ENCODE data around the gene C4B. TPM values are rescaled to one million over a fixed set of nuclear protein-coding genes. Genes with fewer than 3 reads are reported as not detected.
A peak's percentile ranks its signal among the peaks of the same experiment; 100 is the strongest.
"Not testable (repeated sequence)": the region's sequence is repeated elsewhere in the genome, so short reads cannot be mapped to it uniquely, and the experiment has no call there.

The C4B gene
- polyA plus RNA-seq, 4 donors, result 10.7 to 24.8 (median 17.0) TPM

- DNase-seq (ENCODE audit: low read depth in 4 of 4, low spot score in 2 of 4), result peak in 1 of 4 donors; percentile 26
These were observed 33.5 kb downstream of the C4B start for GRCh38 chr6:32047855-32048766.

- not testable (repeated sequence) for DNase-seq (ENCODE audit: low read depth in 4 of 4, low spot score in 2 of 4)
These were observed 34.6 kb downstream of the C4B start for GRCh38 chr6:32049149-32049548.

DNA sequence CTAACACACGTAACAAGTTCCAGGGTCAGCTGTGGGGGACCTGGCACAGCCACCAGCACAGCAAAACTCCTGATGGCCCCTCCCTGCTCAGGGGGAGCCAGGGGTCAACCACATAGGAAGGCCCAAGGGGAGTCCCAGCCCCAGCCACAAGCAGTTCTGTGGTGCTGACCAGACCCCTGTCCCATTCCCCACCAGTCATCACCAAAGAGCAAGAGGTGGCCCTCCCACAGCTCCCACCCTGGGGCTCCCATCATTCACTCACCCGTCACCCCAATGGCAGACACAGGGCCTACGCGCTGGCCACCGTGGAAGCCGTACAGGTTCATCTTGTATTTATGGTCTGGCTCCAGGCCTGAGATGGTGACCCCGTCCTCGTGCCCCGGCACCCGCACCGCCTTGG, 35.1 kb downstream of the C4B start:
- not testable (repeated sequence) for DNase-seq (ENCODE audit: low read depth in 4 of 4, low spot score in 2 of 4)

GRCh38 chr6:32050562-32050961, 36.0 kb downstream of the C4B start:
- DNase-seq (ENCODE audit: low read depth in 4 of 4, low spot score in 2 of 4), result no peak

DNA sequence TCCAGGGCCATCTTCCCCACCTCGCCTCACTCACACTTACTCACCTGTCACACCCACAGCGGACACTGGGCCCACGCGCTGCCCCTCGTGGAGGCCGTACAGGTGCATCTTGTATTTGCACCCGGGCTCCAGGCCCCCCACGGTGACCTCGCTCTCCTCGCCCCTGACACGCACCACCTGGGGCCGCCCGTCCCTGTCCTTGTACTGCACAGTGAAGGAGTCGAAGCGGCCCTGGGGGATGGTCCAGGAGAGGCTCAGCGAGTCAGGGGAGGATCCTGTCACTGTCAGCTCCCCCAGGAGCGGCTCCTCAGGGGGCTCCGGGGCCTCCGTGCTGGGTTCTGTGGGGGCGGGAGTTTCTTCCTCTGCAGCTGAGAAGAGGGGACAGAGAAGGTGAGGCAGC, 38.0 kb downstream of the C4B start:
- not testable (repeated sequence) for DNase-seq (ENCODE audit: low read depth in 4 of 4, low spot score in 2 of 4)

DNA sequence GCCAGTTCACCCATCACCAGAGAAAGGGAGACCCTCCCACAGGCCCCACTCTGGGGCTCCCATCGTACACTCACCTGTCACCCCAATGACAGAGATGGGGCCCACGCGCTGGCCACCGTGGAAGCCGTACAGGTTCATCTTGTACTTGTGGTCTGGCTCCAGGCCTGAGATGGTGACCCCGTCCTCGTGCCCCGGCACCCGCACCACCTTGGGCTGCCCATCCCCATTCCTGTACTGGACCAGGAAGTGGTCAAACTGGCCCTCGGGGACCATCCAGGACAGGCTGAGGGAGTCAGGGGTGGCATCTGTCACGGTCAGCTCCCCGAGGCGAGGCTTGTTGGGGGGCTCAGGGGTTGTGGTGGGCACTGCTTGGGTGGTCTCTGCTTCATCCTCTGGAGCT, 38.7 kb downstream of the C4B start:
- DNase-seq (ENCODE audit: low read depth in 4 of 4, low spot score in 2 of 4), result not testable (repeated sequence)

DNA sequence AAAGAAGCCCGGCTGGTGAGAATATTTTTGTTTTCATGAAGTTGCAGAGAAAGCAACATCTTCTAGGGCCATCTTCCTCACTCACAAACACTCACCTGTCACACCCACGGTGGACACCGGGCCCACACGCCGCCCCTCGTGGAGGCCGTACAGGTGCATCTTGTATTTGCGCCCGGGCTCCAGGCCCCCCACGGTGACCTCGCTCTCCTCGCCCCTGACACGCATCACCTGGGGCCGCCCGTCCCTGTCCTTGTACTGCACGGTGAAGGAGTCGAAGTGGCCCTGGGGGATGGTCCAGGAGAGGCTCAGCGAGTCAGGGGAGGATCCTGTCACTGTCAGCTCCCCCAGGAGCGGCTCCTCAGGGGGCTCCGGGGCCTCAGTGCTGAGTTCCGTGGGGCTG, 41.2 kb downstream of the C4B start:
- not testable (repeated sequence) for DNase-seq (ENCODE audit: low read depth in 4 of 4, low spot score in 2 of 4)

- no peak for DNase-seq (ENCODE audit: low read depth in 4 of 4, low spot score in 2 of 4)
These were observed 41.7 kb downstream of the C4B start for GRCh38 chr6:32056254-32056653.

GRCh38 chr6:32057966-32058365, 43.4 kb downstream of the C4B start:
- DNase-seq (ENCODE audit: low read depth in 4 of 4, low spot score in 2 of 4), result no peak

GRCh38 chr6:32058511-32058963, 43.9 kb downstream of the C4B start:
- DNase-seq (ENCODE audit: low read depth in 4 of 4, low spot score in 2 of 4), result no peak

GRCh38 chr6:32060966-32061655, 46.5 kb downstream of the C4B start:
- no peak for DNase-seq (ENCODE audit: low read depth in 4 of 4, low spot score in 2 of 4)

DNA sequence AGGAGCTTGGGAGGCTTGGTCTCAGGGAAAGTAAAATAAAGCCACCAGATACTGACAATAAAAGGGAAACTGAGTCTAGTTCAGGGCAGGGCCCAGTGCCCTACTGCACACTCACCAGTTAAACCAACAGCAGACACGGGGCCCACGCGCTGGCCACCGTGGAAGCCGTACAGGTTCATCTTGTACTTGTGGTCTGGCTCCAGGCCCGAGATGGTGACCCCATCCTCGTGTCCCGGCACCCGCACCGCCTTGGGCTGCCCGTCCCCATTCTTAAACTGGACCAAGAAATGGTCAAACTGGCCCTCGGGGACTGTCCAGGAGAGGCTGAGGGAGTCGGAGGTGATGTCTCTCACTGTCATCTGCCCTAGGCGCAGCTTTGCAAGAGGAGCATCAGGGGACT, 50.1 kb downstream of the C4B start:
- no peak for DNase-seq (ENCODE audit: low read depth in 4 of 4, low spot score in 2 of 4)

GRCh38 chr6:32067521-32067920, 52.9 kb downstream of the C4B start:
- not testable (repeated sequence) for DNase-seq (ENCODE audit: low read depth in 4 of 4, low spot score in 2 of 4)

GRCh38 chr6:32068315-32068714, 53.7 kb downstream of the C4B start:
- not testable (repeated sequence) for DNase-seq (ENCODE audit: low read depth in 4 of 4, low spot score in 2 of 4)

DNA sequence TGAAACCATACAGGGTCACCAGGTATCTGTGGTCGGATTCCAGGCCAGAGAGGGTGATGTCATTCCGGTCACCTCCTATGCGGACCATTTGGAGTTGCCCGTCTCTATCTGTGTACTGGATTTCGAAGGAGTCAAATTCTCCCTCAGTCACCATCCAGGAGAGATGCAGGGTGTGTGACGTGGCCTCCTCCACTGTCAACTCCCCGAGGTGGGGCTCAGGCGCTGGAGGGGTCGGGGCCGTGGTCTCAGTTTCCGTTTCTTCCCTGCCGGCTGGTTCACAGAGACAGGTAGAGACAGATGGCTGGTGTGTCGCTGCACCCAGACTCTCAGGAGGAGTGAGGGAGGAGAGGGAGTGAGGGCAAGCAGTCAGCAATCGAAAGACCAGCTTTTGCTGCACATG, 54.3 kb downstream of the C4B start:
- no peak for DNase-seq (ENCODE audit: low read depth in 4 of 4, low spot score in 2 of 4)

- DNase-seq (ENCODE audit: low read depth in 4 of 4, low spot score in 2 of 4), result no peak
These were observed 54.9 kb downstream of the C4B start for GRCh38 chr6:32069460-32069859.

- DNase-seq (ENCODE audit: low read depth in 4 of 4, low spot score in 2 of 4), result no peak
These were observed 55.4 kb downstream of the C4B start for GRCh38 chr6:32069878-32070515.

GRCh38 chr6:32070814-32071543, 56.4 kb downstream of the C4B start:
- DNase-seq (ENCODE audit: low read depth in 4 of 4, low spot score in 2 of 4), result no peak

DNA sequence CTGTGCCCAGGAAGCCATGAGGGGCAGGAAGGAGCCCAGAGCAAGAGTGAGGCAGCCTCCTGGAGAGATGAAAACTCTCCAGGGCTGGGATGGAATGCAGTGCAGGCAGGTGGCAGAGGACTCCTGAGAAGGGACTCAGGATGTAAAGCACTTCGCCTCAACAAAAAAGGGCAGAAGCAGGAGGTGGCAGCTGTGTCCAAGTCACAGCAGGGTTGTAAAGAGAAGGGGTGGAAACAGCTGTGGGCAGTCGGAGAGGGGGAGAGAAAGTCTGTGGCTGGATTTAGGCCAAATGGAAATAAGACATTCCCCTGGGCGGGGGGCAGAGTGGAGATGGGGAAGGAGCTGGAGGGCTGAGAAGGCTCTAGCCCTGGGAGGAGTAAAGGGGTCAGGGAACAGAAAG, 58.5 kb downstream of the C4B start:
- no peak for DNase-seq (ENCODE audit: low read depth in 4 of 4, low spot score in 2 of 4)

- DNase-seq (ENCODE audit: low read depth in 4 of 4, low spot score in 2 of 4), result no peak
These were observed 59.0 kb downstream of the C4B start for GRCh38 chr6:32073613-32074012.
